Measurements from ENCODE around the gene IRF9.

- TF ChIP-seq CTCF (IDR thresholded peaks at IDR 0.05): no peak
- TF ChIP-seq POLR2A (IDR thresholded peaks at IDR 0.05): no peak
- no peak for TF ChIP-seq POLR2AphosphoS5 (IDR thresholded peaks at IDR 0.05)
Observed at GRCh38 chr14:24185026-24185425, 24.0 kb downstream of the IRF9 start.
